PFSK-1 (cell line): ENCODE results near the gene CTU2.

Experiments used
- FOXP2 ChIP-seq: optimal IDR thresholded peaks from 2 replicates; pipeline ENCODE3; 2011; ENCODE audit warnings: borderline replicate concordance, control low read depth, inconsistent platforms; ENCODE audit not compliant: insufficient read depth; ENCODE audit errors: extremely low read length, extremely low read depth
- POLR2AphosphoS5 ChIP-seq: IDR thresholded peaks from 2 replicates; pipeline ENCODE4 v1.6.1; 2012; ENCODE audit warnings: low read depth, mild to moderate bottlenecking, control low read depth, low read length, moderate library complexity
- REST ChIP-seq, 2 experiments: IDR thresholded peaks; 2 replicates each; pipeline versions ENCODE4 v1.6.1 to v1.8.0; 2011 to 2012; ENCODE audit warnings: low read depth in 2 of 2, low read length in 2 of 2, control low read depth in 1 of 2, inconsistent platforms in 1 of 2, mild to moderate bottlenecking in 1 of 2, moderate library complexity in 1 of 2; ENCODE audit not compliant: insufficient read depth in 1 of 2
- SIN3A ChIP-seq: IDR thresholded peaks from 2 replicates; pipeline ENCODE4 v1.6.1; 2012; ENCODE audit warnings: mild to moderate bottlenecking, low read length, moderate library complexity, borderline replicate concordance; ENCODE audit not compliant: insufficient read depth
- TAF1 ChIP-seq: IDR thresholded peaks from 2 replicates; pipeline ENCODE4 v1.6.1; 2012; ENCODE audit warnings: low read length, control low read depth, borderline replicate concordance; ENCODE audit not compliant: insufficient read depth

CTU2 gene

GRCh38 chr16:88706965-88707826 lies 893 bp downstream of the CTU2 start:
- TF ChIP-seq SIN3A (no peak), REST (IDR thresholded peaks at IDR 0.05; ENCODE audit: insufficient read depth in 1 of 2, low read depth in 2 of 2, low read length in 2 of 2) (no peak), FOXP2 (no peak), TAF1 (no peak), POLR2AphosphoS5 (no peak)

GRCh38 chr16:88710556-88710955 lies 4.3 kb downstream of the CTU2 start:
- TF ChIP-seq TAF1 = no peak
- no peak for TF ChIP-seq REST (IDR thresholded peaks at IDR 0.05; ENCODE audit: insufficient read depth in 1 of 2, low read depth in 2 of 2, low read length in 2 of 2)
- TF ChIP-seq FOXP2 = no peak
- no peak for TF ChIP-seq SIN3A
- no peak for TF ChIP-seq POLR2AphosphoS5

GRCh38 chr16:88711750-88712340 lies 5.5 kb downstream of the CTU2 start:
- TF ChIP-seq SIN3A = no peak
- TF ChIP-seq POLR2AphosphoS5 = no peak

GRCh38 chr16:88712362-88712979 lies 6.2 kb downstream of the CTU2 start:
- TF ChIP-seq POLR2AphosphoS5 (no peak), TAF1 (no peak), SIN3A (no peak), FOXP2 (no peak), REST (IDR thresholded peaks at IDR 0.05; ENCODE audit: insufficient read depth in 1 of 2, low read depth in 2 of 2, low read length in 2 of 2) (no peak)

- TF ChIP-seq TAF1 = no peak
- TF ChIP-seq POLR2AphosphoS5 = no peak
- no peak for TF ChIP-seq REST (IDR thresholded peaks at IDR 0.05; ENCODE audit: insufficient read depth in 1 of 2, low read depth in 2 of 2, low read length in 2 of 2)
- no peak for TF ChIP-seq SIN3A
- TF ChIP-seq FOXP2 = no peak
These were observed 6.8 kb downstream of the CTU2 start for GRCh38 chr16:88713054-88713453.
